NCI-H1417 (cell line): ENCODE data around the gene PSRC1.
A peak's percentile ranks its signal among the peaks of the same experiment; 100 is the strongest.

Experiments
- DNase-seq, 3 experiments: peaks; one replicate each; lab custom pipeline; 2025; lab: John Stamatoyannopoulos, UW

Gene PSRC1

GRCh38 chr1:109258481-109259466 lies 24.2 kb downstream of the PSRC1 start:
- peak in 2 of 3 experiments; percentile 63 to 79 for DNase-seq

- DNase-seq: peak in 2 of 3 experiments; percentile 55 to 69
These were observed 25.1 kb downstream of the PSRC1 start for GRCh38 chr1:109257682-109258421.

GRCh38 chr1:109256971-109257681 lies 25.8 kb downstream of the PSRC1 start:
- DNase-seq: no peak

GRCh38 chr1:109256085-109256484 lies 26.9 kb downstream of the PSRC1 start:
- no peak for DNase-seq

- no peak for DNase-seq
These were observed 27.3 kb downstream of the PSRC1 start for GRCh38 chr1:109255678-109256077.

- peak in 1 of 3 experiments; percentile 23 for DNase-seq
These were observed 27.8 kb downstream of the PSRC1 start for GRCh38 chr1:109255097-109255651.

GRCh38 chr1:109254621-109255096 lies 28.3 kb downstream of the PSRC1 start:
- DNase-seq: peak in 1 of 3 experiments; percentile 8

- peak in 1 of 3 experiments; percentile 33 for DNase-seq
These were observed 28.9 kb downstream of the PSRC1 start for GRCh38 chr1:109253803-109254620.

- DNase-seq: peak in 1 of 3 experiments; percentile 33
These were observed 29.8 kb downstream of the PSRC1 start for GRCh38 chr1:109252893-109253802.

GRCh38 chr1:109252167-109252892 lies 30.6 kb downstream of the PSRC1 start:
- no peak for DNase-seq

GRCh38 chr1:109251277-109252166 lies 31.4 kb downstream of the PSRC1 start:
- DNase-seq: no peak

GRCh38 chr1:109250454-109251276 lies 32.3 kb downstream of the PSRC1 start:
- no peak for DNase-seq

- DNase-seq: peak in 2 of 3 experiments; percentile 57 to 69
These were observed 33.1 kb downstream of the PSRC1 start for GRCh38 chr1:109249654-109250401.

- peak; percentile 74 to 85 (median 83) for DNase-seq
These were observed 33.9 kb downstream of the PSRC1 start, which contains the start of gene CELSR2 for GRCh38 chr1:109248797-109249629. Gene CELSR2 (plus strand): TSS chr1:109249539. CDS start chr1:109250080, 541 bp downstream.

GRCh38 chr1:109248444-109248796 lies 34.5 kb downstream of the PSRC1 start:
- DNase-seq: no peak
